Stimulated activated CD8-positive, alpha-beta memory T cell treated with anti-CD3 and anti-CD28 coated beads, Interleukin-12 subunit alpha, Interleukin-12 subunit beta, amount 100 ng/mL, for 24 hours (primary cell): ENCODE data around the gene PABPC1L2A.
"Not testable (repeated sequence)": the region's sequence is repeated elsewhere in the genome, so short reads cannot be mapped to it uniquely, and the experiment has no call there.

Experiments used
- DNase-seq: peaks from one replicate; pipeline ENCODE4 v3.0.0-alpha.2; 2020; ENCODE audit errors: extremely low read depth

The PABPC1L2A gene

GRCh38 chrX:73079024-73079562, at the start of gene PABPC1L2A:
PABPC1L2A (minus strand) TSS chrX:73079512; CDS start chrX:73079386, 126 bp downstream.
- not testable (repeated sequence) for DNase-seq

GRCh38 chrX:73127700-73128241, 48.5 kb upstream of the PABPC1L2A start:
- no peak for DNase-seq

- no peak for DNase-seq
Observed at GRCh38 chrX:73126240-73126639, 46.9 kb upstream of the PABPC1L2A start.

- not testable (repeated sequence) for DNase-seq
Observed at GRCh38 chrX:73099505-73099904, 20.2 kb upstream of the PABPC1L2A start.

GRCh38 chrX:73086766-73087165, 7.5 kb upstream of the PABPC1L2A start:
- DNase-seq: not testable (repeated sequence)

- DNase-seq: not testable (repeated sequence)
Observed at GRCh38 chrX:73079884-73080283, 572 bp upstream of the PABPC1L2A start.

GRCh38 chrX:73078597-73078996, 715 bp downstream of the PABPC1L2A start:
- DNase-seq: not testable (repeated sequence)

GRCh38 chrX:73076838-73077237, 2.5 kb downstream of the PABPC1L2A start:
- DNase-seq: no peak

- DNase-seq: no peak
Observed at GRCh38 chrX:73069365-73070035, 9.8 kb downstream of the PABPC1L2A start.

GRCh38 chrX:73068467-73069364, 10.6 kb downstream of the PABPC1L2A start:
- no peak for DNase-seq

- DNase-seq: not testable (repeated sequence)
Observed at GRCh38 chrX:73067761-73068466, 11.4 kb downstream of the PABPC1L2A start.

GRCh38 chrX:73028876-73029275, 50.4 kb downstream of the PABPC1L2A start:
- DNase-seq: no peak
